Middle frontal gyrus (tissue), 1 donor: ENCODE measurements around the gene CALML4.
"Not testable (repeated sequence)": the region's sequence is repeated elsewhere in the genome, so short reads cannot be mapped to it uniquely, and the experiment has no call there.

Source experiments
- DNase-seq: peaks from one replicate; pipeline ENCODE4 v3.0.0-alpha.2; 2015; ENCODE audit warnings: low spot score; ENCODE audit errors: extremely low spot score

CALML4 gene, protein sequence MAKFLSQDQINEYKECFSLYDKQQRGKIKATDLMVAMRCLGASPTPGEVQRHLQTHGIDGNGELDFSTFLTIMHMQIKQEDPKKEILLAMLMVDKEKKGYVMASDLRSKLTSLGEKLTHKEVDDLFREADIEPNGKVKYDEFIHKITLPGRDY

DNA sequence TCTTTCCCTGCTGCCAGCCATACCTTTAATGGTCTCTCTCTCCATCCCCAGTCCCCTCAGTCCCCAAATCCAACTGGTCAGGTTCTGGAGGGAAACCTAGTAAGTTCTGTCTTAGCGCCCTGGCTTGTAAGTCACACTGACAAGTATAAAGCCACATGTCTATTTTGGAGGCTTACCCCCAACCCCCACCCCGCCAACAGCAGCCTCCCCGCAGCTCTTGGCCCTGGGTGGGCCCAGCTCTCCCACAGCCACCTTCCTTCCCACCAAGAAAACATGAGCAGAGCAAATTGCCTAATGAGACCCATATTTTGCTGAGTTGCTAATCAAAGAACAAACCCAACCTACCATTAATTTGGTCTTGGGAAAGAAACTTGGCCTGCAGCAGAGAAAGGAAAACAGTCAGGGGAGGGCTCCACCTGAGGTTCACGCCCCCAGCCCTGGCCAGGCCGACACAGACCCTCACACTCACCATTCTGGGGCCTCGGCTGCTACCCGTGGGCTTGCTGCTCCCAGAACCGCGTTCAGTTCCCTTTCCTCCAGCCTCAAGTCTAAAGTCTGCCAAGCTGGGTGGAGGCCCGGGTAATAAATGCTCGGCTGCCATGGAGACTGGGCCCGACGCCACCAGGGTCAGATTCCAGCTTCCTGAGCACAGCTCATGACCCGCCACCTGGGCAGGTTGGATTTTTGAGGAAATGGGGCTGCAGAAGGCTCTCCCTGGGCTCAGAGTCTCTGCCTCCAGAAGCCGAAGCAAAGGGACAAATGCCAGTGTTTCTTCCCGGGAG, at the start of gene CALML4:
CALML4 (minus strand) TSS at position 557 of the 782 bp plus-strand sequence; CDS start at position 472, 85 bp downstream.
- no peak for DNase-seq

DNA sequence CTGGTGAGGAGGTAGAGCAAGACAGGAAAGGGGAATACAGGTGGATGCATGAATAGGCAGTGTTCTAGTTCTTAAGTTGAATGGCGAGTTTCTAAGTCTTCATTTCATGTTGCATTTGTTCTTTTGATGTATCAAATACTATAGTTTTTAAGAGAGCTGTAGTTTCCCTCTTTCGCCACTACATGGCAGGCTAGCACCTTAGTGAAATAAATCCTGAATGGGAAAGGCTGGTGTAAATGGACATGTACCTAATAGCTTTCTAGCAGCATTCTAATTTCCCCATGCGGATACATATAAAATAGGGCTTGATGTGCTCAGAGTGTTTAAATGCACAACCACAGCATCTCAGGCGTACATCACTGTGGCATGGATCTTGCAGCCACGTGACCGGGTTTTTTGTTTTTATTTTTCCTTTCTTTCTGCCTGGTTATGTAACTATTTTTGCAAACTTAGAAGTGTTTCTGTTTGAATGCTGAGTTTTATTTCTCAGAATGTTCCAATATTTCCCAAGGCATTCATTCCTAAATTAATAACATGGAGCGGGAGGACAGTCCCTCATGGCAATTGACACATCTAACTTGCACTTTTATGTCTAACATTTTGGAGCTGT, 47.9 kb upstream of the CALML4 start:
- peak; percentile 69 for DNase-seq

DNA sequence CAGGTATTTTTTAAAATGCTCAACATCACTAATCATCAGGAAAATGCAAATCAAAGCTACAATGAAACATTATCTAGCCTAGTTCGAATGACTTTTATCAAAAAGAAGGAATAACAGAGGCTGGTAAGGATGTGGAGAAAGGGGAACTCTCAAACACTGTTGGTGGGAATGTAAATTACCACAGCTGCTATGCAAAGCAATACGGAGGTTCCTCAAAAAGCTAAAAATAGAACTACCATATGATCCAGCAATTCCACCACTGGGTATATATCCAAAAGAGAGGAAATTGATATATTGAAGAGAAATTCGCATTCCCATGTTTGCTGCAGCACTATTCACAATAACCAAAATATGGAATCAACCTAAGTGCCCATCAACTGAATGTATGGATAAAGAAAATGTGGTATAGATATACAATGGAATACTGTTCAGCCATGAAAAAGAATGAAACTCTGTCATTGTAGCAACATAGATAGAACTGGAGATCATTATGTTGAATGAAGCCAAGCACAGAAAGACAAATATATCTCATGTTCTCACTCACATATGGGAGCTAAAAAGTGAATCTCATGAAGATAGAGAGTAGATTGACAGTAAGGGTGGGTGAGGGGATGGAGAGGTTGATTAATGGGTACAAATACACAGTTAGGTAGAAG, 44.1 kb upstream of the CALML4 start:
- no peak for DNase-seq

DNA sequence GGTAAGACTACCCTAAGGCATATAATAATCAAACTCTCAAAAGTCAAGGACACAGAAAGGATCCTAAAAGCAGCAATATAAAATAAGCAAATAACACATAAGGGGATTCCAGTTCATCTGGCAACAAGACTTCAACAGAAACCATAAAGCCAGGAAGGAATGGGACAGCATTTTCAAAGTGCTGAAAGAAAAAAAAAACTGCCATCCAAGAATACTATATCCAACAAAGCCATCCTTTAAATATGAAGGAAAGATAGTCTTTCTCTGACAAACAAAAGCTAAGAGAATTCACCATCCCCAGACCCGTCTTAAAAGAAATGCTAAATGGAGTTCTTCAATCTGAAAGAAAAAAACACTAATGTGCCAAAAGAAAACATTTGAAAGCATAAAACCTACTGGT, 39.1 kb upstream of the CALML4 start:
- DNase-seq = no peak

DNA sequence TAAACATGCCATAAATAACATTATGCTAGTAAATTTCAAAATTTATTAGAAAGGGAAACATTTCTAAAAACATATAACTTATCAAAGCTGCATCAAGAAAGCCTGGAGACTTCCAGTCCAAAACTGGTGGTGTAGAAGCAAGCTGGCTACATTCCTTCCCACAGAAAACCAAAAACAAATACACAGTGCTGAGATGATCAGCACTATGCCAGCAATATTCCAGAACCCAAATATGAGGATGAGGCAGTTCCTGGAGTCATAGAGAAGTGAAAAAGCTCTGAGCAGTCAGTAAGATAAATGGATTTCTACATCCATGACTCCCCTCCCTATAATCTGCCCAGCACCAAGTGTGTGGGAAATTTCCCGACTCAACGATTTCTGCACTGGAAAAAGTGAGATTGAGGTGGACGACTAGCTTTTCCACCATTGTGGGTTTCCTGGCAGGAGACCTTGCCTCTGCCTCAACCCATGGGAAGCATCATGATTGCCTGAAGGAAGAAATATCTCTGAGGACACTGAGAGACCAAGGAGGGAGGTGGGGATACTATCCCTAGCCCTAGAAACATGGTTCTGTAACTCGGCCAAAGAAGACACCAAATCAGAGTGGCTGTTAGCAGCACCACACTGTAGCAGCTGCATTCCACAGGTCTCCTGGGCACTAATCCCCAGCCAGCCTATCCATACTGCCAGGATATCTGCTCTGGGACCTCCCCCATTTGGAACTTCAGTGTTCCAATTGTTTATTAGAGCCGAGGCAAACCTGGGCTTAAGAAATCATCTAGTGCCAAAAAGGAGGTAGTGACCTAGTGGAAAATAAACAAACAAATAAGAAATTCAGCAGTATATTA, 36.2 kb upstream of the CALML4 start:
- DNase-seq = no peak

DNA sequence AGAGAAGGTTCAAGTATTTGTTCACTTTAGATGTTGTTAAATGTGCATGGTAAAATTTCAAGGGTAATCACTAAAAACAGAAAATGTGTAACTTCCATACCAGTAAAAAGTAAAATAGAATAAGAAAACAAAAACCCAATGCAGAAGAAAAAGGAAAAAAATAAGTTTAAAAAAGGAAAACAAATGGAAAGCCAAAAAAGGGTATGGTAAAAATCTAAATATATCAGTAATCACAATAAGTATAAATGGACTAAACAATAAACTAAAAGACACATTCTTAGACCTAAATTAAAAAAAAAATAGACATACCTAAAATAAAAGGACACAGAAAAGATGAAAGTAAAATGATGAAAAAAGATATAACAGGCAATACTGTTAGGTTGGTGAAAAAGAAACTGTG, 33.9 kb upstream of the CALML4 start:
- no peak for DNase-seq

DNA sequence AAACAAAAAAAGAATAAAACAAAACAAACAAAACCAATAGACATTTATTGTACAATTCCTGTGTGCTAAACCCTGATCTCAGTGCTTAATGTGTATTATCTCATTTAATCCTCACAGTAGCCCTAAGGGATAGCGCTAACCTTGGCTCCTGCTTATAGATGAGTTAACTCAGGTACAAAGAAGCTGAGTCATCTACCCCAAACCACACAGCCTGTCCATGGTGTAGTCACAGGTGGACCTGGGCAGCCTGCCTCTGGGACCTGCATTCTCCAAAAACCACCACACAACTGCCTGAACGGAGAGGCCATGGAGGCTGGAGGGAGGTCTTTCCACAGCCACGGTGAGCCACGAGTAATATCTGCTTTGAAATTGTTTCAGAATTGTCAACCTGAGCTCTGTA, 29.9 kb upstream of the CALML4 start:
- no peak for DNase-seq

DNA sequence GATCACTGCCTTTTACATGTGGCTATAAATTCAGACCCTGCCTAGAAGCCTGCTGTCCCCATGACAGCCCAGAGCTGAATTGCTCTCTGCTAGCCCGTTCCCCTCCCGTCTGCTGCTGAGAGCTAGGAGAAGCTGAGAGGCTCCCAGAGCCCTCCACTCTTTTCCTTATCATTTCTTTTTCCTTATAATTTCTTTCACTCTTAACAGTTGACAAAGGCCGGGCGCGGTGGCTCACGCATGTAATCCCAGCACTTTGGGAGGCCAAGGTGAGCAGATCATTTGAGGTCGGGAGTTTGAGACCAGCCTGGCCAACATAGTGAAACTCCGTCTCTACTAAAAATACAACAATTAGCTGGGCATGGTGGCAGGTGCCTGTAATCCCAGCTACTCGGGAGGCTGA, 29.4 kb upstream of the CALML4 start:
- DNase-seq = not testable (repeated sequence)

DNA sequence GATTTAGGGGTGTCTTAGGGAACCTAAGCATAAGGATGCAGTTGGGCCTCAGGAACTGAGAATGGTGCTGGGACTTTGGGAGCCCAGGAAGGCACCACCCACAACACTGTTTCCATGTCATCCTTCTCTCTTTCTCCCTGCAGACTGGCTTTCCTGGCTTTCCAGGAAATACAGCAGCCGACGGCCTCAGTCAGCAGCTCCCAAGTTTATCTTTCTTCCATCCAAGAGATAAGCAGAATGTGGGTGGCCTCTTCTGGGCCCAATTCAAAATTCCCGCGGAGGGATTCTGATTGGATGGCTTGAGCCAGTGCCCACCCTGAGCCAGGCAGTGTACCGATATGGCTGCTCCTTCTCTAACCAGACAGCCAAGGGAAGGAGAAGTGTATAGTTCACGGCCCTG, 28.9 kb upstream of the CALML4 start:
- no peak for DNase-seq

DNA sequence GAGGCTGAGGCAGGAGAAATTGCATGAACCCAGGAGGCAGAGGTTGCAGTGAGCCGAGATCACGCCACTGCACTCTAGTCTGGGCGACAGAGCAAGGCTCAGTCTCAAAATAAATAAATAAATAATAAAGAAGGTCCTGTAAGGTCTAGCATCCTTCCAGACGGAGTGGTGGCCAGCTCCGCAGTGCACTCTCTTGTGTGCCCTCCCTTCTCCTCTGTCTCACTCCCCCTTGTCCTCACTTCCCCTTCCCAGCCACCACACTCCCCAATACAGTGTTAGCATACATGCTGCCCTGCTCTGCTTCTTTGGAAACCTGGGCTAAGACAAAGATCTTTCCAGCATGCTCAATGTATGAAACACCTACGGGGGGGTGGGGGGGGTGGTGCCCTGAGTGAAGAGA, 27.8 kb upstream of the CALML4 start:
- DNase-seq = no peak

DNA sequence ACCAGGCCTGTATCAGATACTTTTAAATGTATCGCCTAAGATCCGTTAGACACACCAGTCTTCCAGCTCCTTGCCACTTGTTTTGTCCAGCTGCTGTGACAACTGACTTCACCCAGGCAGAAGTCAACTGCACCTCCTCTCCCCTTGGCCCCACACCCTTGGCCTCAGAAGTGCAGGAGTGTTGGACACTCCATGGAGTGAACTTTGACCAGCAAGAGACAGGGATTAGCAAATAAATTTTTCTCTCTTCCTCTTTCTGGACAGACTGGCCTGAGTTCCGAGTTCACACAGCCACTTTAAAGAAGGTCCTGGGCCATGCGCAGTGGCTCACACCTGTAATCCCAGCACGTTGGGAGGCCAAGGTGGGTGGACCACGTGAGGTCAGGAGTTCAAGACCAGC, 27.3 kb upstream of the CALML4 start:
- DNase-seq = no peak

DNA sequence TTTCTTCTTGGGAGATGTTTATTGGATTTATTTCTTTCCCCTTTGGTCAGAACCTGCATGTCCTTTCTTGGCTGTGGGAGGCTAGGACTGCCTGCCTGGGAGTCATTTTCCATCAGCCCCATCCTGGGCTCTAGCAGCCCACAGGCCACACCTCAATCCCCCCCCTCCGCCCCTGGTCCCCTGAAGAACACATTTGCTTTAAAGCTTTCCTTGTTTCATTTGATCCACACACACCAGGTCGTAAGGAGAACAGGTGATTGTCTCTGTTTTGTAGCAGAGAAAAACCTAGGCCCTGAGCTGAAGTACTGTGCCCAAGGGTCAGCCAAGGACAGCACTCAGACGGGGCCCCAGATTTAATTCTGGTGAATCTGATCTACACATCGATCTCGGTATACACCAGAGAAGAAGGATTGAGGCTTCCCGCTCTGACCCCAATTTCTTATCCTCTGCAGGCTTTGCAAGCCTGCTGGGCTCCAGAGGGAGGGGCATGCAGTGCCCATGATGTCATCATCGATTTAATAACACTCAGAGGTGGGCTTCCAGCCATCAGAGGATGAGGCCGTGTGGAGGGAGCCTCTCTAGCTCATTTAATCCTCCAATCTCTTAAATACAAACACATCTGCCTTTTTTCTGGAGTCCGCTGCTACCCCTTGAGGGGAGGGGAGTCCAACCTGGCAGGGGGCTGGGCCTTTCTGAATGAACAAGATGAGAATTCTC, 26.1 kb upstream of the CALML4 start:
- DNase-seq = no peak

DNA sequence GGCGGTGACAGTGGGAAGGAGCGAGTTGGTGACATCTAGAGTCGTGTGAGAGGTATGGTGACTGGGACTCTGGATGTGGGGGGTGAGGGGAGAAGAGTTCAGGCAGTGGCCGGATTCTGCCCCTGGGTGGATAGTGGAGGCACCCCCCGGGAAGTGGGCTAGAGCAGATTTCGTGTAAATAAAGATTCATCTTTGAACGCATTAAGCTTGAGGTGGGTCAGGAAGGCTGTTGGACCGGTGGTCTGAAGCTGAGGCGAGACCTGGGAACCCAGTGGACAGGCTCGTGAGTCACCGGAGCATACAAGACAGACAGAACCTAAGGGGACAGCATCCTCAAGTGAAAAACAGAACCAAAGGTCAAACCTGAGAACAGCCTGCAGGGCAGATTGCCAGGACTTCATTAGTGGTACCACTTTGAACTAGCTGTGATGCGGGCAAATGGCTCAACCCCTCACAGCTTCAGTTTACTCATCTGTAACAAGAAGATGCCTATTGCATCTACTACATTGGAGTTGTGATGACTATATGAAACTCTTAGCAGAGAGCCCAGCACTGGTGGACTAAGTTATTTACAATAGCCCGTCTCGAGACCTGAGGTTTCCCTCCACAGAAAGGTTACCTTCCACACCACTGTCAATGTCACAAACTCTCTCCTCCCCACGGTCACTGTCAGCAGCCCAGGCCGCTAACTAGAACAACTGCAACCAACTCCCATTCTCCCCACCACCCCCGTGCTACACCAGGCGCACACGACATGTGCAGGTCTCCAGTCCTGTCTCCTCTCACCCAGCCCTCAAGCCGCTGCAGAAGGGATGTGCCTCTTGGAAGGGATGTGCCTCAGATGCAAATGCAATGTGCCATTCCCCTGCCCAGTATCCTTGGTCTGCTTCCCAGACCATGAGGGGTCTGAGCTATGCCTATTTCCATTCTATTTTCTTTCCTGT, 25.3 kb upstream of the CALML4 start:
- no peak for DNase-seq

DNA sequence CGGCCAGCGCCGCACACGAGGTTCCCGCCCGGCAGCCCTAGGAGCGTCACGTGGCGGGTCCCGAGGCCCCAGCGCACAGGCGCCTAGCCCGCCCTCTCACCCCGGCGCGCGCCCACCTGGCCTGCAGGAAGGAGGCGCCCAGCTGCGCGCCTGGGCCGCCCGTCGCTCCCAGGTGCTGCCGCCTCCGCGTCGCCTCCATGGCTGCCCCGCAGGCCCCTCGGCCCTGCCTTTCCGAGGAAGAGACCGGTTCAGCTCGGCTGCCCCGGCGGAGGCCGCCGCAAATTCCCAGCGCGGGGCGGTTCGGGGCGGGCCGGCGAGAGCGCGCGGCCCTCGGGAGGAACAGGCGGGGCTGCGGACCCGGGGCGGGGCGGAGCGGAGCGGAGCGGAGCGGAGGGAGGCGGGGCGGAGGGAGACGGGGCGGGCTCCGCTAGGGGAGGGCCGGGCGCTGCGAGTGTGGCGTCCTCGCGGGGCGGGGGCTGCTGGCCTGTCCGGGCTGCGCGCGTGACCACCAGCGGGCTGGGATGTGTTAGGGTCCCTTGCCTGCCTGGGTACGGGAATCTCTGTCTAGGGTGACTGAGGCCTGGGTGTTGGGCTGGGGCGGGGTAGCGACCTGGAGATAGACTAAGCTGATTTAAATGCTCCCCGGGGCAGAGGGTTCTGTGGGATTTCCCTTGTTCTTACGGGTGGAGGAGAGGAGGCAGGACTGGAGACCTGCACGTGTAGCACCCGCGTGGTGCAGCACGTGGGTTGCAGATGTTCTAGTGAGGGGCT, 24.4 kb upstream of the CALML4 start, which contains the start of gene CLN6:
CLN6 (minus strand) TSS at position 343 of the 771 bp plus-strand sequence; CDS start at position 199, 144 bp downstream.
- peak; percentile 54 for DNase-seq

DNA sequence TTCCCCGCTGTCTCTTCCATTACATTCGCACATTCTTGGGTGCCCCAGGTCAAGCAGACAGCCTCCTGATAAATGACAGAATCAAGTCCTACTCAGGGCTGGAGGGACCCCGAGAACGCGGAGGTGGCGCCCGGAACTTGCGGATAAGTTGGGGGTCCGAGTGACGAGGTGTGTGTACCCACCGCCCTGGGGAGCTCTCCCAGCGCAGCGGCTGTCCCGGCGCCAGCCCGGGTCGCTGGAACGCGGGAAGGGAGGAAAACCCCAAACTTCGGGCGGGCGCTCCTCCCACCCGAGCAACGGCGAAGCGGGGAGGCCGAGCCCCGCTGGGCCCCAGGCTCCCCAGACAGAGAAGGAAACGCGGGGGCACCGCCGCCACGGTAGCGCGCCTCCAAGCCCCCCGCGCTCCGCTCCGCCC, 23.8 kb upstream of the CALML4 start:
- DNase-seq = no peak

DNA sequence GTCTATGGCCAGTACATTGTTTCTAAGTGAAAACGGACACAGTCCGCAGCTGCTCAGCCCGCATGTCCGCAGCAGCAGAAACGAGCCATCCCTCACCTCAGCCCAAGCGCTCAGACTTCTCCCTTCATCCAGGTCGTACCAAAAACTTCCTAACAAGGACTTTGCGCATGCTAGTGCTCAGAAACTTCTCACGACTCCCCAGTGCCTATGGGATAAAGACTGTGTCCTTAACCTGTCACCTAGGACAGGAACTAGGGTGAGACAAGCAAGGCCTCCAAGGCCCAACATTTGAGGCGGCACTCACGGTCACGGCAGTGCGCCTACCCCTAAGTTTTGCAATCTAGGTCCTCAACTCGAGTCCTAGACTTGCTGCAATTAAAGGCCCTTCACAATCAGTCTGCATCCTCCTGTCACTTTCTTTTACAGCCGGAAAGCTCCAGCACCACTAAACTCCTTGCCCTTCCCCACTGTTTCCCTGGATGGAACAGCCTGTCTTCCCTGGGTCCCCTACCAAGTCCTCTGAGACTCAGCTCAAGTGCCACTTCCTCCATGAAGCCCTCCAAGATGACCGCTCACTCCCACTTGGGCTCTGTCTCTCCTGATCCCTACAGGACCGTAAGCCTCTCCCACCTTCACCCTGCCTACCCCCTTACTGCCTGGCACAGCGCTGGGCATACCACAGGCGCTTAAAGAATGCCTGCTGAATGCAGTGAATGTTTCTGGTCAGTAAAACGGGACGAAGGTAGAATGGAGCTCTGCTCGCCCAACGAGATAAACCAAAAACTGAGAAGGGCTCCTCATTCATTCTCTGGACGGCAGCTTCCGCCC, 23.2 kb upstream of the CALML4 start:
- no peak for DNase-seq

DNA sequence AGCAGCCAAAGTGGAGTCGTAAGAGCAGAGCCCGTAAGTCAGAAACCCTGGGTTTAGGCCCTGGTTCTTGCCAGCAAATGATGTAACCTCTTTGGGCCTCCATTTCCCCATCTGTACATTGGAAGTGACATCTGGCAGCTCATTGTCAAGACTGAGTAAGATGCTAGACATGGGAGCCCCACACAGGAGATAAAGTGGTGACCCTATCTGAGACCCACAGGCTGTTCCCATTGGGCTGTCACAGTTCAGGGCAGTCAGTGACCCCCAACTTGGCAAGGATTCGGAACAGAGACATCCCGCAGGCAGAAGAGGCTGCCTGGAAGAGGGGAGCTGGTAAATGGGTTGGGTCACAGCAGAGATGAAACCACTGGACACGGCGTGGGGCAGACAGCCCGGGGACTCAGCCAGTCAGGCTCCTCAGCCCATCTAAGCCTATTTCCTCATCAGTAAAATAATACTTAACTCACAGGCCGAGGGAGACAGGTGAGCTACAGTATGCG, 22.6 kb upstream of the CALML4 start:
- DNase-seq = no peak

DNA sequence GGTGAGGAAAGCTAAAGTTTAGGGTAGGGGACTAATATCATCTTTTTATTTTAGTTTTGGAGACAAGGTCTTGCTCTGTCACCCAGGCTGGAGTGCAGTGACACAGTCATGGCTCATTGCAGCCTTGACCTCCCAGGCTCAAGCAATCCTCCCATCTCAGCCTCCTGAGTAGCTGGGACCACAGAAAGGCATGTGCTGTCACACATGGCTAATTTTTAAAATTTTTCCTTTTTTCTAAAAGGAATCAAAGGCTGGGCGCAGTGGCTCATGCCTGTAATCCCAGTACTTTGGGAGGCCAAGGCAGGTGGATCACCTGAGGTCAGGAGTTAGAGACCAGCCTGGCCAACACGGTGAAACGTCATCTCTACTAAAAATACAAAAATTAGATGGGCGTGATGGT, 20.3 kb upstream of the CALML4 start:
- DNase-seq = not testable (repeated sequence)
